GM19324 (cell line): ENCODE data around the gene SPON1.
"Not testable (repeated sequence)": the region's sequence is repeated elsewhere in the genome, so short reads cannot be mapped to it uniquely, and the experiment has no call there.

Experiments used
- ATAC-seq: cut with Tn5 transposase; IDR thresholded peaks from one replicate; pipeline ENCODE4 v1.9.1; 2021; ENCODE audit warnings: mild to moderate bottlenecking, moderate library complexity; ENCODE audit not compliant: unreplicated experiment, low FRiP score

Gene SPON1

DNA sequence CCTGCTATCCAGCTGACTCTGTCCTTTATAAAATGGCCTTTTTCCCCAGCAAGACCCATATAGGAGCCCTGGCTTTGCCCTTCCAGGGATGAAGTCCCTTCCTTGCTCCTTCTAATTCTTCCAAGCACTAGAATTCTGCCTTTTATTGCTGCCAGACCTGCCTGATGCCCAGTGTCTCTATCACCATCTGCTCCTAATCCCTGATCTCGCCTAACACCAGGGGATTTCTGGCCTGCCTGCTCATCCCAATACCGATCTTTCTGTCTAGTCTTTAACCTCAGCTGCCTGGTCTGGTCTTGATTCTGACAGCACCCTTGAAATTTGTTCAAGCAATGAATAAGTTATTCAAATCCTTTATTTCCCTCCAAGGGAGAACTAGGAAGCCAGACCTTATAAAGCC is 150.2 kb downstream of the SPON1 start:
- ATAC-seq = no peak

DNA sequence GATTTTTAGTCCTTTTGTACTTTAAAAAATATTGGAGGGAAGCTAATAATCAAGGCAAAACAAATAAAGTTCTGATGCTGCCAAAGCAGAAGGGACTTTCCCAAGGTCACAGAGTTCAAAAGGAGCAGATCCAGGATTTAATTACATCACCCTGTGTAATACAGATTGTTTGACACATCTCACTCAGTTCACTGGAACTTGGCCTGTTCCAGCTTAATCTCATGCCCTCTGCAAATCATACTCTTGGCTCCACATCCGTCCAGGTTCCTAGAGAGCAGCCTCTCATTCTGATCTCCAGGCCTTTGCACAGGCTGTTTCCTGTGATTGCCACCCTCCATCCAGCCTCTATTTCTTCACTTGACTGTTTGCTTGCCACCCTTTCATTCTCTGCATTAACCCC is 151.7 kb downstream of the SPON1 start:
- no peak for ATAC-seq

DNA sequence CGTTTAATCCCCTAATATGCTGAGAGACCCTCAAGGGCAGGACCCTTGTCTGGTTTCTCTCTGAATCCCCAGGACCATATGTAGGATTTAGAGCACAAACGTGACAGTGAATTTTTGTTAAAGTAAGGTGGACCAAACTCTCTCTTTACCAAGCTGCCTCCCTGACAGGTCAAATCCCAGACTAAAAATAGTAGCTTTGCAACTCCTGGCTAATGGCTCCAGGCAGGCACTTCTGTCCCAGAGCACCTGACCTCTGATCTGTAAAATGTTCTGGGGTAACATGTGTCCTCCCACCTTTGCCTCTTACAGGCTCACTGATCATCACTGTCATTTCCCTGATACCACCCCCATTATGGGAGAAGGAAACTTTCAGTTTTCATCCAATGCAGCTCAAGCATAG is 152.3 kb downstream of the SPON1 start:
- no peak for ATAC-seq

DNA sequence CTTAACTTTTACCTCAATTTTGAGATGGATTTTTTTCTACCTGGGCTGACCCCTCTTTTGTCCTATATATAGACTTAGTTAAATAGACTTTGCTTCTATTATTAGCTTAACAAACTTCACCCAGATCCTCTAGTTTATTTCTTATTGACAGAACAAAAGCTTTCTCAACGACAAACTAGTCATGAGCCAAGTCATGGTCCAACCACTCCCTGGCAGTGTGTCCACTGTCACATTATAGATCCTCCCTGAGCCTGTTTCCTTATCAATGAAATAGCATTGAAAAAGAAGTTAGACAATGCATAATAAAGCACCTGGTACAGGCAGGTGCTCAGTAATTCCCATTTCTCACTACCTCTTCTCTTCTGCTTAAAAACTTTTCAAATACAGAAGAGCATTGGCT is 155.1 kb downstream of the SPON1 start:
- no peak for ATAC-seq

DNA sequence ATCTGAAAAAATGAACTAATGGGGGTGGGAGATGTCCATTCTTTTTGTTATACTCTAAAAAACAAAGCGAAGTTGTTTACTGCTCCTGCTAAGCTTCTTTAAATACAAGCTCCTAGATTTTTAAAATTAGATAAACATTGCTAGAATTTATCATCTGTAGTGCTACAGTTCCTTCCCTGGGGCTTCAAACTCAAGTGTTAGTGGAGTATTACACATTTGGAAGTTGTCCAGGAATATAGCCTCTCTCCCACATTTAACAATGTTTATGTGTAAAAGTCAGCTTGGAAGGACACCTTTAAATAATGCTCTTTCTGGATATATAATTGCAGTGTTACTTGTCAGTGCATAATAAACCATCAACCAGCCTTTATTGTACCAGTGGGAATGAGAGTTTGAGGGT is 155.5 kb downstream of the SPON1 start:
- ATAC-seq = no peak

DNA sequence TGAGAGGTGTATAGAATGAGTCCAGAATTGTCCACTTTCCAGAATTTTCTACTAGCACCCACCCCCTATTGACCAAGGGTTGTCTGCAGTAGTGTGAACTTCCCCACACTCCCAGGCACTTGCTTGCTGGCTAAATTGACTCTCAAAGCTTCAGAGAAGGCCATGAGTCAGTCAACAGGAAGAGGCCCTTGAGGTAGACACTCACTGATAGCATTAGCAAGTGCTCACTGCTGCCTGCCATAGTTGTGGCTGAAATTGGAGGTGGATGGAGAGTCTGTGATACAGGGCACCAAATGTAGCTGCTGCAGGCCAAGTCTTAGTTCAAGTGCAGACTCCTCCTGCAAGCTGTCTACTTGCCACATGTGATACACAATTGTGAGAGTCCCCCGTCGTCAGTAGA is 156.8 kb downstream of the SPON1 start:
- no peak for ATAC-seq

DNA sequence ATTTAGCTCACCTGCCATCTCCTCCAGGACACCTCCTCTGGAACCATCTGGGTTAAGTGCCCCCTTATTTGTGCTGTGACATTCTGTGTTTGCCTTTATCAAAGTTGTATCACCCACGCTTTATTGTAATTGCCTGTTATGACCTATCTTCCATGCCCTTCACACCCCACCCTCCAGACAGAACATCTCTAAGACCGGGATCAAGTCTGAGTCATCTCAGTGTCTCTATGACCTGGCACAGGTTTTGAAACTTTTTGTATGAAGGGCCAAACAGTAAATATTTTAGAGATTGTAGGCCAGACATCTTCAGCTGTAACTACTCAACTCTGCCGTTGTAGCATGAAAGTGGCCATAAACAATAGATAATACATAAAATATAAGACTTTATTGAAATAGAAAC is 161.8 kb downstream of the SPON1 start:
- ATAC-seq = no peak

DNA sequence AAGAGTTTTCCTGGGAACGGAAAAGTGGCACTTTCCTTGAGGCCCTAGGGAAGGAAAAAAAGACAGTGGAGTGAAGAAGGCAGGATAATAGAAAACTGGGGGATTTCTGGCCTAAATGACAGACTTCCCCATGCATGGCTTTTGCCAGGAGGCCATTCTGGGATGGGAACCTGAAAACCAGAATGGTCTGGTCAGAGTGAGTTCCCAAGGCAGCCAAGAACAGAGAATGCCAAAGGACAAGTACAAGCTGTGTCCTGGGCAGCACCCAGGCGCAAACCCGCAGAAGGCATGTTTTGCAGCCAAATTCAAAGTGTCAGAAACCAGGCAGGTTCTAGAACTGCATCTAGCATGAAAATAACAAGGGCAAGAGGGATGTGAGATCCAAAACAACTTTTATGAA is 162.4 kb downstream of the SPON1 start:
- ATAC-seq = no peak

DNA sequence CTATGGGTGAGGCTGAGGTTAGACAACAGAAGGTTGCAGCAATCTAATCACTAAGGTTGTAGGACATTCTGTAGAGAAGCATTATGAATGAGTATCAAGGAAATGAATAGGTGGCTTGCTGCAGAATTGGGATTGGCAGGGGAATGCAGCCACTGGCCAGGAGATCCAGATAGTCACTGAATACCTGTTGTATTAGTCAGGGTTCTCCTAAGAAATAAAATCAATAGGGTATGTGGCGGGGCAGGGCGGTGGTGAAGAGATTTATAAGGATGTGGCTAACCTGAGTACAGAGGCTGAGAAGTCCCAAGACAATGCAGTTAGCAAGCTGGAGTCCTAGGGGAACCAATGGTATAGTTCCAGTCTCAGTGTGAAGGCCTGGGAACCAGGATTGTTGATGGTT is 163.0 kb downstream of the SPON1 start:
- ATAC-seq = no peak

DNA sequence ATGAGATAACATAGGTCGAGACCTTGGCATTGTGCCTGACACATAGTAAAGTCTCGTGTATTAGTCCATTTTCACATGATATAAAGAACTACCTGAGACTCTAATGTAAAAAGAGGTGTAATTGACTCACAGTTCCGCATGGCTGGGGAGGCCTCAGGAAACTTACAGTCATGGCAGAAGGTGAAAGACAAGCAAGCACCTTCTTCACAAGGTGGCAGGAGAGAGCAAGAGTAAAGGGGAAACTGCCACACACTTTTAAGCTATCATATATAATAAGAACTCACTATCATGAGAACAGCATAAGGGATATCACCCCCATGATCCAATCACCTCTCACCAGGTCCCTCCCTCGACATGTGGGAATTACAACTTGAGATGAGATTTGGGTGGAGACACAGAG is 165.2 kb downstream of the SPON1 start:
- ATAC-seq = no peak

DNA sequence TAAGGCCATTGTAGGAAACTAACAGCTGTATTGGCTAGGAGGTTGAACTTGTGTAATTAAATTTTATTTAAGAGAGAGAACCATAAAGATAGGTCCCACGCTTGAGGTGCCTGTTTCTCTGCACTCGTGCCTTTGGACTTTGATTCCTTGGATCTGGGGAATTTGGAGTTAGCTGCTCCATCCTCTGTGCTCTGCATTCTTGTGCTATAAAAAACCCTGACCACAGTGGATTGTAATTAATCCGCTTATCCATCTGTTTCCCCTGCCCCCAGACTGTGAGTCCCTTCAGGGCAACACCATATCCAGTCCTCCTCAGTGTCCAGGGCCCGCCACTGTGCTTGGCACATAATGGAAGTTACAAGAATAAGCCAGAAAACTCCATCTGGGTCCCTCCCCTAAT is 169.8 kb downstream of the SPON1 start:
- no peak for ATAC-seq

DNA sequence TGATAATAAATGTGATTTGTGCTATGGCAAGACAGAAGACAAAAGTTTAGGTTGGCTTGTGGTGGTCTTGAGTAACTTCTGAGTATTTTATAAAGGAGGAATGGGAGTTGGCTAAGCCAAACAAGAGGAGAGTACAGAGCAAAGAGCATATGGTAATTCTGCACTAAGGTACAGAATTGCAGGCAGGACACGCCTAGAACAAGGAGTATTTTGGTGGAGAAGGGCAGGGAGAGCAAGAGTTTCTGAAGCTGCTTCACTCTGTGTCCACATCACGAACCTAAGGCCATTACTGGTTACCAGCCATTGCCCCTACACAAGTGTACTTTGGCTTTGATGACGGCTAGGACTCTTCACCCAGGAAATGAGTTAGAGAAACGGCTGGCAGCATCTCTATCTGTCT is 170.9 kb downstream of the SPON1 start:
- ATAC-seq = no peak

DNA sequence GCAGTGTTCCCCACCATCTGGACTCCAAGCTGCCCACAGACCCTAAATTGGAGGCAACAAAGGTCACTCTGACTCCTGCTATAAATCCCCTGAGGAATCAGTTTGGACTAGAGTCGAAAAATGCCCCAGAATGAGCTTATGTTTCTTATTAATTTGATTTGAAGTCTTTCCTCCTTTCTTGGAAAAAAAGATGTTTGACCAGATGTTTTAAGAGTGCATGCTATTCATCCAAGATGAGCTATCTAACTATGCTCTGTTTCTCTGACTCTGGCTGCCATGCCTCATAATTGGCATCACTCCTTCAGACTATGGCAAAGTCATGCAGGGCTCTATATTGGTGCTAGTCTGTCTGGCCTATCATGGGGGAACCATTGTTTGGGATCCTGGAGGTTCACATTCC is 174.0 kb downstream of the SPON1 start:
- no peak for ATAC-seq

DNA sequence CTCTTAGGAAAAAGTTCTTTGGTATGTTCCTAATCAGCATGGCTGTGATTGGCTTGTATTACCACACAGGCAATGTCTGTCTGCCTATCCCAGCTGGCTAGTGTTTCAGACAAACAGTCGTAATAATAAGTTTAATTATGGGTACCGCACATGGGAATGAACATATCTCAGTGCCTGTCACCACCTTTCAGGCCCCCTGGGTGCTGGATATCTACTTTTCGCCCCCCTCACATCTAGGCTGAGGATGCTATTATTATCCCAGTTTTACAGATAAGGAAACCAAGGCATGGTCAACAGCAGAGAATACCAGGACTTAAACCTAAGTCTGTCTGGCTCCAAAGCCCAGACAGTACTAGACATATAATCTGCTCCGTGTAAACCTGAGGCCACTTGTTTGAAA is 174.8 kb downstream of the SPON1 start:
- no peak for ATAC-seq

DNA sequence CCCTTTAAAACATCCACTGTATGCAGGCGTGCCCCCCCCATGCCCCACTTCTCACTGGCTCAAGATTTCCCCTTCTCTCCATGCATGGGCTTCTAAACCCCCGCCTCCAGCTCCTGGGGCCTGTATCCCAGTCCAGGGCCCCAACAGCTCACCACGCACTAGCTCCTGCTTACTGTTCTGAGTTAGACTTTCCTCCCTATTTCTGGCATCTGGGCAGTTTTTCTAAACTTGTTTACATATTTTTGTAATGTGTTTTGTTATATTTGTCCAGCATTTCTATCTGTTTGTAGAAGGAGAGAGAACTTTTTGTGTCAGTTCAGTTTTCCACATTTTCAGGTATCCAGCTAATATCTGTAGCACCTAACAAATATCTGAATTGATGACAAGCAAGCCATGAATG is 178.5 kb downstream of the SPON1 start:
- no peak for ATAC-seq

DNA sequence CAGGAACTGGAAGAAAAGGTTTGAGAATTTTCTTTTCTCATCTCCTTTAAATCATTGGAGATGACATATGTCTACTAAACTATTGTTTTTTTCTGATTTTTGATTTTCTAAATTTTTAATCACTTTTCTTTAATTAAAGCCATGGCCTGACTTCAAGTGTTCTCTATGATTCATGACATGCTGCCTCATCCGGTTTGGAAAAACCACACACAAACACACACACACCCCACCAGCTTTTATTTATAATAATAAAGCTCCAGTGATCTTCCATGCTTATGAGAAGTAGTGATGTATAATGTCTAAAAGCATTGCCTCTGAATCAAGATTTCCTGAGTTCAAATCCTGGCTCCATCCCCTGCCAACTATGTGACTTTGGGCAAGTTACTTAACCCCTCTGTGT is 179.2 kb downstream of the SPON1 start:
- ATAC-seq = no peak

DNA sequence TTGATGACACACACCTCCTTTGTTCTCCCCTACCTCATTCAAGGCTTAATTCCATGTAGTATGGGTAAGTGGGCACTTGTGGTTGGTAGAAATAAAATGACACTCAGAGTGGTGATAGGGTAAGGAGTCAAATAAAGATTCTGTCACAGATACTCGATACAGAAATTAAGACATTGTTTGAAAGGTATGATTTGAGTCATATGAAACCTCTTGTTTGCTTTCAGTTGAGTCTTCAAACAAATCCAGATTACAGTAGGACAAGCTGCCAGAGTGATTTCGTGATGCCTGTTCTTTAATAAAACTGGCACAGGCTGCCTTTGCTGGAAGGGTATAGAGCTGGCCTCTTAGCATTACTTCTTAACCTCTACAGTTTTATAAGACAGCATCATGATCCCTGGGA is 182.4 kb downstream of the SPON1 start:
- ATAC-seq = no peak

DNA sequence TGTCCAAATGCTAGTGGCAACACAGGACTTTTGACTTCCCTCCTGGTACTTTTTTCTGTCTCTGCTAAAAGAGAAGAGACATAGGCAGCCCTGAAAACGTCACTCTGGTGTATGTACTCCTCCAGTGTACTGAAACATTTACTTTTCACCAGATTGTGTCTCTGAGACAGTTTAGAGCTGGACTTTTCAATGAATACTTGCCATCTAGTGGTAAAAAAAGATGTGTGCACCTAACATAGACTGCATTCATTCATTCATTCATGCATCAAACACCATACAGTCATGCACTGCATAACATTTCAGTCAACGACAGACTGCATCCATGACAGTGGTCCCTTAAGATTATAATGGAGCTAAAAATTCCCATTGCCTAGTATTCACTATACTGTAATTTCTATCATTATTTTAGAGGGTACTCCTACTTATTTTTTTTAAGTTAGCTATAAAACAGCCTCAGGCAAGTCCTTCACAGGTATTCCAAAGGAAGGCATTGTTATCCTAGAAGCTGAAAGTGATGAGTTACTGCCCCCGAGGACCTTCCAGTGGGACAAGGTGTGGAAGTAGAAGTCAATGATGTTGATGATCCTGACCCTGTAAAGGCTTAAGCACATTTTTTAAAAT is 186.2 kb downstream of the SPON1 start:
- no peak for ATAC-seq

DNA sequence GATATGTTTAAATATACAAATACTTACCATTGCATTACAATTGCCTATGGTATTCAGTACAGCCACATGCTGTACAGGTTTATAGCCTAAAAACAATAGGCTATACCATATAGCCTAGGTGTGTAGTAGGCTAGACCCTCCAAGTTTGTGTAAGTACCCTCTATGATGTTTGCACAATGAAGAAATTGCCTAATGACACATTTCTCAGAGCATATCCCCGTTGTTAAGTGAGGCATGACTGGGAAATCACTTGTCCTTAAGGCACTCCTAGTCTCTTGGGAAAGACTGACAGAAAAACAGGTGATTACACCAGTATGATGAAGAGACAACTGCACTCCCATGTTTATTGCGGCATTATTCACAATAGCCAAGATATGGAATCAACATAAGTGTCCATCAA is 187.2 kb downstream of the SPON1 start:
- ATAC-seq = no peak

DNA sequence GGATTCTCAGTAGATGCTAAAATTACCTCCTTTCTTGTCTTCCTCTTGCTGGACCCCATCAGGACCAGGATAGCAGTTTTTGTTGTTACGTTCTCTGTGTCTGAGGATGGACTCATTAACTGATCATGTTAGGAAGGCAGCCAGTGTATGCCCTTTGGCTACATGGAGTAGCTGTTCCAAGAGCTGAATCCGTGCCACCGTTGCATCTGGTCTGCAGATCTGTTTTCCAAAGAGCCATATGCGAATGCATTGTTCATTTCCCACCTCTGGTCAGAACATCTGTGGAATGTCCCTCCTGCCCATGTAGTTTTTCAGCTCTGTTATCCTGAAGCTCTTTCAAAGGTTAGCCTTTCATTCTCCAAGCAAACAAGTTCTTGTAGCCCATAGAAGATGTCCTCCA is 188.4 kb downstream of the SPON1 start:
- no peak for ATAC-seq

DNA sequence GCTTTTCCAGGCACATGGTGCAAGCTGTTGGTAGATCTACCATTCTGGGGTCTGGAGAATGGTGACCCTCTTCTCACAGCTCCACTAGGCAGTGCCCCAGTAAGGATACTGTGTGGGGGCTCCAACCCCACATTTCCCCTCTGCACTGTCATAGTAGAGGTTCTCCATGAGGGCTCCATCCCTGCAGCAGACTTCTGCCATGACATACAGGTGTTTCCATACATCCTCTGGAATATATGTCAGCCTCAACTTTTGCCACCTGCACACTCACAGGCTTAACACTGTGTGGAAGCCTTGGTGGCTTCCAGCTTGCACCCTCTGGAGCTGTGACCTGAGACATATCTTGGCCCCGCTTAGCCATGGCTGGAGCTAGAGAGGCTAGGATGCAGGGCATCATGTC is 191.6 kb downstream of the SPON1 start:
- not testable (repeated sequence) for ATAC-seq

DNA sequence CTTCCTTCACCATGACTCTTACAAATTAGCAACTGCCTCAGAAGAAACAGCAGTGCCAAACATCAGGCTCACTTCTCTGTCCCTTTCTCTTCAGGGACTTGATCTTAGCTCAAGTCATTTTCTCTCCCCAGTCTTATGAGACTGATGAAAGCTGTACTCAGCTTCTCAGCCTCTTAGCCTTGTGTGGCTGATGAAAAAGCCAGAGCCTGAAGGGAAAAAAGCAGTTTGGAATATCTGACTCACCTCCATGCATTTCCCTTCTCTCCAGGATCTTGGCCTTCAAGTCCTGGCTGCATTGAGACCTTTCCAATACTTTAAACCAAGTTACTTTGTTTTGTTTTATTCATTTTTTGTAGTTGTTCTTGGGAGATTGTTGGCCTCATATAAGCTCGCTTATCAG is 195.9 kb downstream of the SPON1 start:
- no peak for ATAC-seq

DNA sequence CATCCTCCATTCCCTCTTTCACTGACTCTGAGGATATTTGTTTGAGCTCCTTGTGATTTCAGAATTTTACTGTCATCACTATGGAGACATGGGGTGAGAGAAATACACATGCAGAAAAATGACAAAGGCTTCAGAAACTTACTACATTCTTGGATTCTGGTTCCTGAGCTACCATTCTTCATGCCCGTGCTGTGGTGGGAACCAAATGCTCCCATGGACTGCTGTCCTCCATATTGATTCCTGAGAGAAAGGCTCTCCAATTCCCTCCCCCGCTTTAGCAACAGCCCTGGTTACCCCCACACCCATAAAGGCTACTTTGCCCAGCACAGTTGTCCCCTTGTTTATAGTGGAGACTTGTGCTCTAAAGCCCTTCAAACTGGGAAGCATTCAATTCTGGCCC is 201.1 kb downstream of the SPON1 start:
- no peak for ATAC-seq
